SK-N-MC (cell line): Measurements from ENCODE around the gene PYM1.

ENCODE experiments used
- EZH2 ChIP-seq: fragments of 200-600 bp; sonication (generic); IDR thresholded peaks from one replicate; pipeline ENCODE4 v1.6.1; 2017; ENCODE audit warnings: antibody characterized with exemption
- FOXP2 ChIP-seq: optimal IDR thresholded peaks from 2 replicates; pipeline ENCODE3; 2011; ENCODE audit warnings: mild to moderate bottlenecking, moderate library complexity; ENCODE audit not compliant: insufficient read depth; ENCODE audit errors: extremely low read length, control extremely low read depth
- POLR2AphosphoS5 ChIP-seq: IDR thresholded peaks from 2 replicates; pipeline ENCODE4 v1.6.1; 2012; ENCODE audit warnings: mild to moderate bottlenecking, low read depth, low read length, borderline replicate concordance

- TF ChIP-seq POLR2AphosphoS5 (peak; percentile 88), EZH2 (no peak), FOXP2 (no peak)
These were observed 39.0 kb upstream of the PYM1 start, which contains the start of gene CDK2 for GRCh38 chr12:55966408-55967281.
